AG10803 (cell line): ENCODE data around the gene OR5K3.
A peak's percentile ranks its signal among the peaks of the same experiment; 100 is the strongest.

ENCODE experiments used
- DNase-seq: peaks from one replicate; pipeline ENCODE4 v3.0.0; 2010; ENCODE audit warnings: low read depth
- H3K4me3 ChIP-seq: 2 replicates; pipeline ENCODE4 v1.5.1; 2011; ENCODE audit warnings: mild to moderate bottlenecking, low read length, control low read depth
- TF ChIP-seq, protein P1 (sequence below): conservative IDR thresholded peaks from 2 replicates; pipeline ENCODE4 v1.5.1; 2011; ENCODE audit warnings: mild to moderate bottlenecking, low read length, control low read depth, inconsistent platforms

The OR5K3 gene, protein sequence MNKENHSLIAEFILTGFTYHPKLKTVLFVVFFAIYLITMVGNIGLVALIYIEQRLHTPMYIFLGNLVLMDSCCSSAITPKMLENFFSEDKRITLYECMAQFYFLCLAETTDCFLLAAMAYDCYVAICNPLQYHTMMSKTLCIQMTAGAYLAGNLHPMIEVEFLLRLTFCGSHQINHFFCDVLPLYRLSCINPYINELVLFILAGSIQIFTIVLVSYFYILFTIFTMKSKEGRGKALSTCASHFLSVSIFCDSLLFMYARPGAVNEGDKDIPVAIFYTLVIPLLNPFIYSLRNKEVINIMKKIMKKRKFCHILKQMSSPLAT

GRCh38 chr3:98390366-98390765 is at the start of gene OR5K3:
OR5K3 (plus strand) TSS chr3:98390666; CDS start chr3:98390666, 0 bp downstream.
- TF ChIP-seq, protein P1, sequence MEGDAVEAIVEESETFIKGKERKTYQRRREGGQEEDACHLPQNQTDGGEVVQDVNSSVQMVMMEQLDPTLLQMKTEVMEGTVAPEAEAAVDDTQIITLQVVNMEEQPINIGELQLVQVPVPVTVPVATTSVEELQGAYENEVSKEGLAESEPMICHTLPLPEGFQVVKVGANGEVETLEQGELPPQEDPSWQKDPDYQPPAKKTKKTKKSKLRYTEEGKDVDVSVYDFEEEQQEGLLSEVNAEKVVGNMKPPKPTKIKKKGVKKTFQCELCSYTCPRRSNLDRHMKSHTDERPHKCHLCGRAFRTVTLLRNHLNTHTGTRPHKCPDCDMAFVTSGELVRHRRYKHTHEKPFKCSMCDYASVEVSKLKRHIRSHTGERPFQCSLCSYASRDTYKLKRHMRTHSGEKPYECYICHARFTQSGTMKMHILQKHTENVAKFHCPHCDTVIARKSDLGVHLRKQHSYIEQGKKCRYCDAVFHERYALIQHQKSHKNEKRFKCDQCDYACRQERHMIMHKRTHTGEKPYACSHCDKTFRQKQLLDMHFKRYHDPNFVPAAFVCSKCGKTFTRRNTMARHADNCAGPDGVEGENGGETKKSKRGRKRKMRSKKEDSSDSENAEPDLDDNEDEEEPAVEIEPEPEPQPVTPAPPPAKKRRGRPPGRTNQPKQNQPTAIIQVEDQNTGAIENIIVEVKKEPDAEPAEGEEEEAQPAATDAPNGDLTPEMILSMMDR, result no peak
- H3K4me3 ChIP-seq, result no peak within 1 kb of the TSS
- DNase-seq, result no peak

DNA sequence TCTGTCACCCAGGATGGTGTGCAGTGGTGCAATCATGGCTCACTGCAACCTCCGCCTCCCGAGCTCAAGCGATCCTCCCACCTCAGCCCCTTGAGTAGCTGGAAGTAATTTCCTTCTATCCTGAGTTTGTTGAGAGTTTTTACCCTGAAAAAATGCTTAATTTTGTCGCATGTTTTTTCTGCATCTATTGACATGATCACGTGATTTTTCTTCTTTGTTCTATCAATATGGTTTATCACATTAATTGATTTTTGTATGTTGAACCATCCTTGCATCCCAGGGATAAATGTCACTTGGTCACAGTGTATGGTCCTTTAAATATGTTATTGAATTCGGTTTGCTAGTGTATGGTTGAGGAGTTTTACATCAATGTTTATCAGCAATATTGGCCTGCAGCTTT is 48.7 kb upstream of the OR5K3 start:
- no peak for DNase-seq
- TF ChIP-seq, protein P1, result no peak
- no peak overlapping the region for H3K4me3 ChIP-seq

GRCh38 chr3:98343647-98344507 is 46.6 kb upstream of the OR5K3 start:
- peak; percentile 32 for DNase-seq
- TF ChIP-seq, protein P1, result peak; percentile 63
- no peak overlapping the region for H3K4me3 ChIP-seq

DNA sequence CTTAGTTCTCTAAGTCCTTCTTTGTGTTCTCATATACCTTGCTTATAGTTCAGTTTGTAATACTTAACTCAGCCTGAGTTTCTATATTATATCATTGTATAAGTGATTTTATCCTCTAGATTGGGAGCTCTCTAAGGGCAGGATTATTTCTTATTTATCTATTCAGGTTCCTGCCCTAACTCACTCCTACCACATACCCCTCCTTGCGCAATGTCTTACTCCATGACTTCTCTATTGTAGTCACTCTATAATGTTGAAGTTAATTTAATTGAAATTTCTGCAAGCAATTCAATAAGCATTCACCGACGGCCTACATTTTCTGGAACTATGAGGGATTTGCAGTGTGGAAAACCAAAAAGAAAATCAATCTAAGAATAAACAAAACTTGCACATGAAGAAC is 40.4 kb upstream of the OR5K3 start:
- no peak overlapping the region for H3K4me3 ChIP-seq
- TF ChIP-seq, protein P1, result no peak
- DNase-seq, result no peak

- TF ChIP-seq, protein P1, result no peak
- no peak within 1 kb of the TSS for H3K4me3 ChIP-seq
- no peak for DNase-seq
Measured at GRCh38 chr3:98353554-98353953, 36.9 kb upstream of the OR5K3 start, which contains the start of gene OR5K4. OR5K4 (plus strand) TSS chr3:98353854; CDS start chr3:98353854, 0 bp downstream.

DNA sequence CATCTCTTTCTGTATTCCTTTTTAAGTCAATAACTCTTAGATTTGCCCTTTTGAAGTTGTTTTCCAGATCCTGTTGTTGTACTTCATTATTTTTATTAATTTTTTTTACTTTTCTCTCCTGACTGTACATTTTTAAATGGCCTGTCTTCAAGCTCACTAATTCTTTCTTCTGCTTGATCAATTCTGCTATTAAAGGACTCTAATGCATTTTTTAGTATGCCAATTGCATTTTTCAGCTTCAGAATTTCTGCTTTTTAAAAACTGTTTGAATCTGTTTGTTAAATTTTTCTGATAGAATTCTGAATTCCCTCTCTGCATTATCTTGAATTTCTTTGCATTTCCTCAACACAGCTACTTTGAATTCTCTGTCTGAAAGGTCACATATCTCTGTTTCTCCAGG is 31.2 kb upstream of the OR5K3 start:
- no peak for DNase-seq

More for the DNA sequence above, 31.2 kb upstream of the OR5K3 start:
- TF ChIP-seq, protein P1, result no peak
- no peak overlapping the region for H3K4me3 ChIP-seq
